Karpas-422 (cell line): ENCODE results near the gene RYR2. TPM values are rescaled to one million over a fixed set of nuclear protein-coding genes. Genes with fewer than 3 reads are reported as not detected.

Source experiments
- DNase-seq: peaks from one replicate; pipeline ENCODE4 v3.0.0-alpha.2; 2015
- H2AFZ ChIP-seq: fragments of 200-600 bp; sonication (generic); 2 replicates; pipeline ENCODE4 v1.6.1; 2014; ENCODE audit warnings: antibody characterized with exemption, low read length, mixed read lengths
- H3K27ac ChIP-seq: fragments of 200-600 bp; sonication (generic); 2 replicates; pipeline ENCODE4 v1.5.1; 2014; ENCODE audit warnings: mild to moderate bottlenecking, low read length, moderate library complexity
- H3K27me3 ChIP-seq: fragments of 200-600 bp; sonication (generic); 2 replicates; pipeline ENCODE4 v1.6.1; 2014; ENCODE audit warnings: low read length, mixed read lengths
- H3K36me3 ChIP-seq: fragments of 200-600 bp; sonication (generic); 2 replicates; pipeline ENCODE4 v1.6.1; 2014; ENCODE audit warnings: low read length, mixed read lengths; ENCODE audit not compliant: insufficient read depth
- H3K4me1 ChIP-seq: fragments of 200-600 bp; sonication (generic); 2 replicates; pipeline ENCODE4 v1.6.1; 2014; ENCODE audit warnings: mild to moderate bottlenecking, low read length, mixed read lengths
- H3K4me2 ChIP-seq: fragments of 200-600 bp; sonication (generic); 2 replicates; pipeline ENCODE4 v1.6.1; 2014; ENCODE audit warnings: low read length, low read depth, mild to moderate bottlenecking; ENCODE audit not compliant: poor library complexity, severe bottlenecking
- H3K4me3 ChIP-seq: fragments of 200-600 bp; sonication (generic); 2 replicates; pipeline ENCODE4 v1.5.1; 2014; ENCODE audit warnings: mild to moderate bottlenecking, antibody characterized with exemption, low read length, mixed read lengths
- H3K79me2 ChIP-seq: fragments of 200-600 bp; sonication (generic); 2 replicates; pipeline ENCODE4 v1.6.1; 2014; ENCODE audit warnings: mild to moderate bottlenecking, low read length, mixed read lengths
- H3K9ac ChIP-seq: fragments of 200-600 bp; sonication (generic); 2 replicates; pipeline ENCODE4 v1.6.0; 2014; ENCODE audit warnings: low read length
- H3K9me2 ChIP-seq: fragments of 200-600 bp; sonication (generic), shearing (Covaris generic); replicated peaks from 2 replicates; pipeline ENCODE4 v1.6.0; 2014; ENCODE audit warnings: mild to moderate bottlenecking, low read length, moderate library complexity; ENCODE audit not compliant: insufficient read depth
- H3K9me3 ChIP-seq: fragments of 300-700, 200-600 bp; sonication (generic); 2 replicates; pipeline ENCODE4 v1.6.1; 2014; ENCODE audit warnings: low read length, mixed read lengths
- H4K20me1 ChIP-seq: fragments of 200-600 bp; sonication (generic); 2 replicates; pipeline ENCODE4 v1.6.1; 2014; ENCODE audit warnings: mild to moderate bottlenecking, antibody characterized with exemption, low read length, low read depth; ENCODE audit not compliant: insufficient read depth
- total RNA-seq: library from RNA; depleted of rRNA; stranded (reverse); fragments of >200 nt; shearing (Covaris generic); gene quantifications from 2 replicates; pipeline ENCODE4 v1.2.3, GENCODE V29; 2014; ENCODE audit warnings: low replicate concordance

The RYR2 gene
- total RNA-seq, 1 experiment from 2014 or later, result not detected

GRCh38 chr1:237763751-237764150 is 721.8 kb downstream of the RYR2 start:
- Histone ChIP-seq H3K4me3 (no peak overlapping the region), H3K79me2 (no peaks in the 10 kb centered on the region), H3K9me2 (no peaks in the 10 kb centered on the region), H3K9ac (no peak overlapping the region), H4K20me1 (no peaks in the 10 kb centered on the region), H3K4me1 (no peaks in the 10 kb centered on the region), H2AFZ (no peak overlapping the region), H3K9me3 (peaks cover 4% of the 10 kb centered on the region; the same call in 1 of the 2 replicates), H3K4me2 (no peak overlapping the region), H3K27ac (no peak overlapping the region), H3K36me3 (no peaks in the 10 kb centered on the region), H3K27me3 (no peaks in the 10 kb centered on the region)
- no peak for DNase-seq

- Histone ChIP-seq H2AFZ (no peak overlapping the region), H3K4me2 (no peak overlapping the region), H3K36me3 (no peaks in the 10 kb centered on the region), H3K4me3 (no peak overlapping the region), H3K27ac (no peak overlapping the region), H3K79me2 (no peaks in the 10 kb centered on the region), H3K9me3 (no peaks in the 10 kb centered on the region), H3K4me1 (no peaks in the 10 kb centered on the region), H3K27me3 (no peaks in the 10 kb centered on the region), H3K9ac (no peak overlapping the region), H4K20me1 (no peaks in the 10 kb centered on the region), H3K9me2 (no peaks in the 10 kb centered on the region)
- DNase-seq, result no peak
These were observed 727.9 kb downstream of the RYR2 start for GRCh38 chr1:237769916-237770315.

GRCh38 chr1:237772009-237772408 is 730.0 kb downstream of the RYR2 start:
- no peak overlapping the region for H3K4me2 ChIP-seq
- H3K9ac ChIP-seq, result no peak overlapping the region
- no peak for DNase-seq
- H3K9me3 ChIP-seq, result no peaks in the 10 kb centered on the region
- no peaks in the 10 kb centered on the region for H4K20me1 ChIP-seq
- no peak overlapping the region for H3K4me3 ChIP-seq
- no peaks in the 10 kb centered on the region for H3K27me3 ChIP-seq
- no peak overlapping the region for H2AFZ ChIP-seq
- no peaks in the 10 kb centered on the region for H3K4me1 ChIP-seq
- no peak overlapping the region for H3K27ac ChIP-seq
- no peaks in the 10 kb centered on the region for H3K36me3 ChIP-seq
- no peaks in the 10 kb centered on the region for H3K9me2 ChIP-seq
- no peaks in the 10 kb centered on the region for H3K79me2 ChIP-seq

GRCh38 chr1:237774246-237774645 is 732.3 kb downstream of the RYR2 start:
- no peaks in the 10 kb centered on the region for H3K9me2 ChIP-seq
- no peaks in the 10 kb centered on the region for H4K20me1 ChIP-seq
- no peaks in the 10 kb centered on the region for H3K36me3 ChIP-seq
- no peak overlapping the region for H3K4me2 ChIP-seq
- H3K27me3 ChIP-seq, result no peaks in the 10 kb centered on the region
- H3K9me3 ChIP-seq, result no peaks in the 10 kb centered on the region
- H2AFZ ChIP-seq, result no peak overlapping the region
- no peak overlapping the region for H3K4me3 ChIP-seq
- no peaks in the 10 kb centered on the region for H3K4me1 ChIP-seq
- no peak overlapping the region for H3K27ac ChIP-seq
- H3K79me2 ChIP-seq, result no peaks in the 10 kb centered on the region
- no peak for DNase-seq
- no peak overlapping the region for H3K9ac ChIP-seq

GRCh38 chr1:237779356-237779755 is 737.4 kb downstream of the RYR2 start:
- Histone ChIP-seq H3K27ac (no peak overlapping the region), H3K4me2 (no peak overlapping the region), H3K9me3 (no peaks in the 10 kb centered on the region), H3K9ac (no peak overlapping the region), H4K20me1 (no peaks in the 10 kb centered on the region), H2AFZ (no peak overlapping the region), H3K4me3 (no peak overlapping the region), H3K79me2 (no peaks in the 10 kb centered on the region), H3K4me1 (no peaks in the 10 kb centered on the region), H3K36me3 (no peaks in the 10 kb centered on the region), H3K27me3 (no peaks in the 10 kb centered on the region), H3K9me2 (no peaks in the 10 kb centered on the region)
- DNase-seq, result no peak

- Histone ChIP-seq H3K36me3 (no peaks in the 10 kb centered on the region), H3K4me3 (no peak overlapping the region), H3K4me1 (no peaks in the 10 kb centered on the region), H3K4me2 (no peak overlapping the region), H3K27me3 (no peaks in the 10 kb centered on the region), H3K79me2 (no peaks in the 10 kb centered on the region), H4K20me1 (no peaks in the 10 kb centered on the region), H3K9me2 (no peaks in the 10 kb centered on the region), H2AFZ (no peak overlapping the region), H3K9ac (no peak overlapping the region), H3K27ac (no peak overlapping the region), H3K9me3 (no peaks in the 10 kb centered on the region)
- DNase-seq, result no peak
These were observed 744.2 kb downstream of the RYR2 start for GRCh38 chr1:237786066-237786719.

- Histone ChIP-seq H3K9me2 (no peaks in the 10 kb centered on the region), H3K4me2 (no peak overlapping the region), H4K20me1 (no peaks in the 10 kb centered on the region), H3K27ac (no peak overlapping the region), H2AFZ (no peak overlapping the region), H3K27me3 (no peaks in the 10 kb centered on the region), H3K9me3 (no peaks in the 10 kb centered on the region), H3K4me3 (no peak overlapping the region), H3K36me3 (no peaks in the 10 kb centered on the region), H3K9ac (no peak overlapping the region), H3K4me1 (no peaks in the 10 kb centered on the region), H3K79me2 (no peaks in the 10 kb centered on the region)
- no peak for DNase-seq
These were observed 746.1 kb downstream of the RYR2 start for GRCh38 chr1:237788069-237788468.

GRCh38 chr1:237789619-237790018 is 747.6 kb downstream of the RYR2 start:
- no peak for DNase-seq
- Histone ChIP-seq H3K9me3 (no peaks in the 10 kb centered on the region), H3K9ac (no peak overlapping the region), H3K9me2 (no peaks in the 10 kb centered on the region), H3K27me3 (no peaks in the 10 kb centered on the region), H3K36me3 (no peaks in the 10 kb centered on the region), H3K79me2 (no peaks in the 10 kb centered on the region), H3K4me3 (no peak overlapping the region), H3K27ac (no peak overlapping the region), H2AFZ (no peak overlapping the region), H4K20me1 (no peaks in the 10 kb centered on the region), H3K4me1 (no peaks in the 10 kb centered on the region), H3K4me2 (no peak overlapping the region)
